Measurements from ENCODE around the gene SLC7A6. TPM values are rescaled to one million over a fixed set of nuclear protein-coding genes. Genes with fewer than 3 reads are reported as not detected.
A peak's percentile ranks its signal among the peaks of the same experiment; 100 is the strongest.

Gene SLC7A6
- total RNA-seq, 1 experiment from 2014 or later = 83.2 TPM

DNA sequence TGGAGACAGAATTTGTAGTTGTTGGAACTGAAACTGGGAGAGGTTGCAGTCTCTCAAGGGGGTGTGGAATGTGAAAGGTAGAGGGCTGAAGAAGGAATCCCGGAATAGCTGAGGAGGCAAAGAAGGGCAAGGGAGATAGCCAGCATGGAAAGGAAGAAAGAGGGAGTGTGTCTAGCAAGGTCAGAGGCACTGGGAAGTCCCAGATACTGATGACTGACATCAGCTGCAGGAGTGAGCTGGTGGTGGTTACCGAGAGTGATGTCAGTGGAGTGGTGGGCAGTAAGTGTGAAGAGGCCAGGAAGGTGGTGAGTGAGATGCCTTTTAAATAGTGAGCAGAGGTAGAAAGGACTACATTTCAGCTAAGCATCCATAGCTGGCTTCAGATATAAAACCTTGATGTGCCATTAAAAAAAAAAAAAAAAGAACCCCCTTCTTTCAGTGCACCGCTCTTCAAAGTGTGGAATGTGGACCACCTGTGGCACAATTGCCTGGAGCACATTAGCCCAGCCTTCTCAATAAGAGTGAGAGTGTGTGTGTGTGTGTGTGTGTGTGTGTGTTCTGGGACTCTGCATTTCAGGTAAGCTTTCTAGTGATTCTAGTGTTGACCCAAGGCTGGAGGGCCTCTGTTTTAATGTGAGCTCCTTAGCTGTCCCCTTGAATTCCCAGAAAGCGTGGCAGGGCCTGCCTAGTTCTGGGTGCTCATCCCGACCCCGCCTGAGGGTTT lies 55.0 kb downstream of the SLC7A6 start:
- no peak overlapping the region for H3K27ac ChIP-seq (ENCODE audit: low read length)
- H2AFZ ChIP-seq (ENCODE audit: low read length) = no peak overlapping the region
- H3K4me1 ChIP-seq (ENCODE audit: low read length) = no peaks in the 10 kb centered on the region
- H3K9me3 ChIP-seq (ENCODE audit: low read length) = no peaks in the 10 kb centered on the region
- DNase-seq = no peak
- peaks cover 16% of the 10 kb centered on the region for H3K79me2 ChIP-seq (ENCODE audit: low read length)
- no peaks in the 10 kb centered on the region for H3K27me3 ChIP-seq (ENCODE audit: low read length)
- peaks cover 11% of the 10 kb centered on the region for H3K36me3 ChIP-seq (ENCODE audit: insufficient read depth, low read length)
- H4K20me1 ChIP-seq (ENCODE audit: insufficient read depth, low read depth, low read length) = no peaks in the 10 kb centered on the region
- H3K4me3 ChIP-seq (ENCODE audit: low read length) = no peak overlapping the region
- H3K4me2 ChIP-seq (ENCODE audit: low read depth, low read length, poor library complexity, severe bottlenecking) = no peak overlapping the region
- H3K9me2 ChIP-seq (replicated peaks; ENCODE audit: insufficient read depth, low read length) = no peaks in the 10 kb centered on the region
- H3K9ac ChIP-seq (ENCODE audit: low read length) = no peak overlapping the region

DNA sequence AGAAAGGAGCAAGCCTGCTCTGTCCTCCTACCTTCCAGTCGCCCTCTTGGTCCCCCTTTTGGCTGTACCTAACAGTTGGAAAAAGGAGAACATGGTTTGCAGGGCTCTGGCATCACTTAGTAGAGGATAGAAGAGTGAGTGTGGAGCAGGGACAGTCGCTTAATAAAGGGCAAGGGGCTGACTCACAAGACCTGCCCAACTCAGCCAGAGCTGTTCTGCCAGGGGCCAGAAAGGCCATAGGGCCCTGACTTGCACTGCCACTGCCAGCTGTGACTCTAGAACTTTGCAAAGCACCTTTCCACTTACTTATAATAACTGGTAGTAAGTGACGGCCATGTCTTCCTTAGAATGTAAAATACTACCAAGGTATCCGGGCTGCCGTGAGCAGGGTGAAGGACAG lies 60.0 kb downstream of the SLC7A6 start:
- Histone ChIP-seq H3K36me3 (ENCODE audit: insufficient read depth, low read length) (peaks cover 13% of the 10 kb centered on the region; the same call in 1 of the 2 replicates), H3K9ac (ENCODE audit: low read length) (no peak overlapping the region), H3K4me3 (ENCODE audit: low read length) (no peak overlapping the region), H3K79me2 (ENCODE audit: low read length) (no peaks in the 10 kb centered on the region), H3K4me1 (ENCODE audit: low read length) (no peaks in the 10 kb centered on the region), H3K27me3 (ENCODE audit: low read length) (no peaks in the 10 kb centered on the region), H2AFZ (ENCODE audit: low read length) (no peak overlapping the region), H3K9me3 (ENCODE audit: low read length) (no peaks in the 10 kb centered on the region), H3K27ac (ENCODE audit: low read length) (no peak overlapping the region), H3K9me2 (replicated peaks; ENCODE audit: insufficient read depth, low read length) (no peaks in the 10 kb centered on the region), H4K20me1 (ENCODE audit: insufficient read depth, low read depth, low read length) (no peaks in the 10 kb centered on the region), H3K4me2 (ENCODE audit: low read depth, low read length, poor library complexity, severe bottlenecking) (no peak overlapping the region)
- no peak for DNase-seq

DNA sequence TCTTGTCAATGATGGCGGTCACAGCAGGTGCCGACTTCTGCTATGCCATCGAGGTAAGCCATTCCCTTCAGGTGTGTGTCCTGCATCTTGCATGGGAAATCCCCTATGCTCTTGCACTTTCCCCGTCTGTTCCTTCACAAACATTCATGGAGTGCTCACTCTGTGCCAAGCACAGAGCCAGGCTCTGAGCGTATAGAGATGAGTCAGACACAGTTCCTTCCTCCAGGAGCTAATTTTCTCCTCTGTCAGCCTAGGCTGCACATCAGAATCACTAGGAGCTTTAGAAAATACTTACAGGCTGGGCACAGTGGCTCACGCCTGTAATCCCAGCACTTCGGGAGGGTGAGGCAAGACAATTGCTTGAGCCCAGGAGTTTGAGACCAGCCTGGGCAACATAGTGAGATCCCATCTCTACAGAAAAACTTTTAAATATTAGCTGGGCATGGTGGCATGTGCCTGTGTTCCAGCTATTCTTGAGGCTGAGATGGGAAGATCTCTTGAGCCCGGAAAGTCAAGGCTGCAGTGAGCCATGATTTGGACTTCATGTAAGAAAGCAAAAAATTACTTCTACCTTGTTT lies 60.5 kb downstream of the SLC7A6 start:
- no peak overlapping the region for H3K9ac ChIP-seq (ENCODE audit: low read length)
- H2AFZ ChIP-seq (ENCODE audit: low read length) = no peak overlapping the region
- no peaks in the 10 kb centered on the region for H3K9me2 ChIP-seq (replicated peaks; ENCODE audit: insufficient read depth, low read length)
- no peak overlapping the region for H3K4me3 ChIP-seq (ENCODE audit: low read length)
- H3K27ac ChIP-seq (ENCODE audit: low read length) = no peak overlapping the region
- DNase-seq = no peak
- H3K27me3 ChIP-seq (ENCODE audit: low read length) = no peaks in the 10 kb centered on the region
- H3K36me3 ChIP-seq (ENCODE audit: insufficient read depth, low read length) = peaks cover 13% of the 10 kb centered on the region; the same call in 1 of the 2 replicates
- H3K4me1 ChIP-seq (ENCODE audit: low read length) = no peaks in the 10 kb centered on the region
- H3K9me3 ChIP-seq (ENCODE audit: low read length) = no peaks in the 10 kb centered on the region
- H3K4me2 ChIP-seq (ENCODE audit: low read depth, low read length, poor library complexity, severe bottlenecking) = no peak overlapping the region
- no peaks in the 10 kb centered on the region for H3K79me2 ChIP-seq (ENCODE audit: low read length)
- H4K20me1 ChIP-seq (ENCODE audit: insufficient read depth, low read depth, low read length) = no peaks in the 10 kb centered on the region

DNA sequence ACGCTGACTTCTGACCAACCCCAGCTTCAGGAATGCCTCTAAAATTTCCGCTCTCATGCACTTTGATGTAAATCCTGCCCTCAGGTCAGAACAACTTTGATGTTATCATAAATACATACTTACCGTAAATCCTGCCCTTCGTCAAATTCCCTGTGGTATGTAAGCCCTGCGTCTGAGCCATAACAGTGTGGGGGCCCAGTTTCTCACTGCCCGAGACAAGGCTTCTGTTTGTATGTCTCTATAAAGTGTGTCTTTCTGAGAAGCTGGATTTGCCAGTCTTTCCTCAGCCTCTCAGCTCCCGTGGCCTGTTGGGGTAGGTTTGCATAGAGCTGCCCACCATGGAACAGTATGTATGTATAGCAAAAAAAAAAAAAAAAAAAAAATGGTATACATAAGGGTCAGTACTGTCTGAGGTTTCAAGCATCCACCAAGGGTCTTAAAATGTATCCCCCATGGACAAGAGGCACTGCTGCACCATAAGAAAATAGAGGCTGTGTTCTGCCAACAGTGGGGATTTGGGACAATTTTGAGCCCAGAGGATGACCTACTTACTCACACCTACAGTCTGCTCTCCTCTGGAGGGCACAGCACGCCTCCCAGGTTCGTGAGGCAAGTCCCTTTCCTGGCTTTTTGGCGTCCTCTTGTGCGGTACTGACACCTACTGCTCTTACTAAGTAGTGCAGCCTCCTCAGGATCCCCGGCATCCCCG lies 64.0 kb downstream of the SLC7A6 start:
- Histone ChIP-seq H3K4me3 (ENCODE audit: low read length) (no peak overlapping the region), H3K9me2 (replicated peaks; ENCODE audit: insufficient read depth, low read length) (no peaks in the 10 kb centered on the region), H2AFZ (ENCODE audit: low read length) (no peak overlapping the region), H3K79me2 (ENCODE audit: low read length) (no peaks in the 10 kb centered on the region), H3K27me3 (ENCODE audit: low read length) (no peaks in the 10 kb centered on the region), H3K4me2 (ENCODE audit: low read depth, low read length, poor library complexity, severe bottlenecking) (no peak overlapping the region), H3K9me3 (ENCODE audit: low read length) (no peaks in the 10 kb centered on the region), H3K9ac (ENCODE audit: low read length) (no peak overlapping the region), H3K27ac (ENCODE audit: low read length) (no peak overlapping the region), H3K36me3 (ENCODE audit: insufficient read depth, low read length) (peaks cover 31% of the 10 kb centered on the region), H4K20me1 (ENCODE audit: insufficient read depth, low read depth, low read length) (no peaks in the 10 kb centered on the region), H3K4me1 (ENCODE audit: low read length) (peaks cover 3% of the 10 kb centered on the region; the same call in 1 of the 2 replicates)
- DNase-seq = peak; percentile 93

DNA sequence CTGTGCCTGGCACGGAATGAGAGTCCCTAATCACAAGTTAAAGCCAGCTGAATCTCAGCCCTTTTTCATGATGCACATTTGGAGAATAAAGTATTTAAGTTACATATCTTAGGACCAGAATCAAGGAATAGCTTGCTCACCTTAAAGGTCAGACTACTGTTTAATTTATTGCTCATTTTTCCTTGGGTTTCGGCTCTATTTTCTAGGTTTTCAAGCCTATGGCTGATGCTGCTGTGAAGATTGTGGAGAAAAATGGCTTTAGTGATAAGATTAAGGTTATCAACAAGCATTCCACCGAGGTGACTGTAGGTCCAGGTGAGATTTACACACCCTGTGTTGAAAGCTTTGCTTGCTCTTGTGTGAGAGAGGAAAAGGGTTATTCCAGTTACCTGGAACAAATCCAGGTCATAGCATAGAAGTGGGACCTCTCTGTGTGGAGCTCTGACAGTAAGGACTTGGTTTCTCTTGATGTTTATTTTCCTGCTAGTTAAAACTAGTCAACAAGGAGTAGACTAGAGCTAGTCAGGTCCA lies 64.6 kb downstream of the SLC7A6 start:
- peaks cover 3% of the 10 kb centered on the region; the same call in 1 of the 2 replicates for H3K4me1 ChIP-seq (ENCODE audit: low read length)
- peaks cover 31% of the 10 kb centered on the region for H3K36me3 ChIP-seq (ENCODE audit: insufficient read depth, low read length)
- H3K4me2 ChIP-seq (ENCODE audit: low read depth, low read length, poor library complexity, severe bottlenecking) = no peak overlapping the region
- no peaks in the 10 kb centered on the region for H3K9me2 ChIP-seq (replicated peaks; ENCODE audit: insufficient read depth, low read length)
- H3K79me2 ChIP-seq (ENCODE audit: low read length) = no peaks in the 10 kb centered on the region
- no peak for DNase-seq
- no peak overlapping the region for H2AFZ ChIP-seq (ENCODE audit: low read length)
- H3K9ac ChIP-seq (ENCODE audit: low read length) = no peak overlapping the region
- H3K27me3 ChIP-seq (ENCODE audit: low read length) = no peaks in the 10 kb centered on the region
- no peak overlapping the region for H3K27ac ChIP-seq (ENCODE audit: low read length)
- H3K4me3 ChIP-seq (ENCODE audit: low read length) = no peak overlapping the region
- H4K20me1 ChIP-seq (ENCODE audit: insufficient read depth, low read depth, low read length) = no peaks in the 10 kb centered on the region
- H3K9me3 ChIP-seq (ENCODE audit: low read length) = no peaks in the 10 kb centered on the region

DNA sequence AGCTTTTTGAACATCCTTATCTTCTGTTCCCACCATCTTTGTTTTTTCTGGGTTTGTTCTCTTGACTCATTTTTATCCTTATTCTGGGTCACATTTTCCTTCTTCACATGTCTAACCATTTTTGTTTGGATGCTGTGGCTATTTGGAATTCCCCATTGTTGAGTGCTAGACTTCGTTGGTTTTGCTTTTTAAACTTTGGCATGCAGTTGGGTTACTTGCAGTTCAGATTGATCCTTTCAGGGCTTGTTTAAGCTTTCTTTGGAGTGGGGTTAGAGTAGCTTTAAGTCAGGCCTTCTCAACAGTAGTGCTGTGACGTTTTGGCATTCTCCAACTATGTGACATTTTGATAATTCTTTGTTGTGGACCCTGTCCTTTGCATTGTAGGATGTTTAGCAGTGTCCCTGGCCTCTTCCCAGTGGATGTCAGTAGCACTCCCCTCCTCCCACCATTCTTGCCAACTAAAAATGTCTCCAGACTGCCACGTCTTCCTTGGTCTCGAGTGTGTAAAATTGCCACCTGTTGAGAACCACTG lies 67.6 kb downstream of the SLC7A6 start:
- H3K4me3 ChIP-seq (ENCODE audit: low read length) = no peak overlapping the region
- H3K9ac ChIP-seq (ENCODE audit: low read length) = no peak overlapping the region
- no peak overlapping the region for H3K4me2 ChIP-seq (ENCODE audit: low read depth, low read length, poor library complexity, severe bottlenecking)

DNA sequence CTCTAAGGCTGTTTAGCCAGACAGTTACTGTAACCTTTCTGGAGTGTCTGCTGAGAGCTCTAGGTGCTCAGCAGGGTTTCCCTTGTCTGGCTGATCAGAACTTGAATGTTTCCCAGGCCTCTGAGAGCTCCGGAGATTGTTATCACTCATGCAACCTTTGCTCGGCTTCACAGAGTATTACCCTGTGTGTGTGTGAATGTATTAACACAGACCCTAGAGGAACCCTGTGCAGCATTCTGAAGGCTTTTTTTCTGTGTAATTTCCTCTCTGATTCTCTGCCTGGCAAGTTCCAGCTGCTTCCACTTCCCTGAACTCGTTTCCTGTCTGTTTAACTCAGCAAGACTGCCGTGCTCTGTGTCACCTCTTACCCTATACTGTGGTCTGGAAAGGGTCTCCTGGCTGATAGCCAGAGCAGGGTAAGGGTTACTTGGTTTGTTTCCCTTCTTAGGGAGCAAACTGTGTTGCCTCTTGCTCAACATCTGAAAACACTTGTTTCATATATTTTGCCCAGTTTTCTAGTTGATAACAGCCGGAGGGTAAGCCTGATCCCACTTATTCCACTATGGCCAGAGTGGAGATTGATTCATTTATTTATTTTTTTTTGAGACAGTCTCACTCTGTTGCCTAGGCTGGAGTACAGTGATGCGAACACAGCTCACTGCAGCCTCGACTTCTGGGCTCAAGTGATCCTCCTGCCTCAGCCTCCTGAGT lies 68.2 kb downstream of the SLC7A6 start:
- no peaks in the 10 kb centered on the region for H3K27me3 ChIP-seq (ENCODE audit: low read length)
- H3K9ac ChIP-seq (ENCODE audit: low read length) = no peak overlapping the region
- no peaks in the 10 kb centered on the region for H3K9me3 ChIP-seq (ENCODE audit: low read length)
- no peaks in the 10 kb centered on the region for H4K20me1 ChIP-seq (ENCODE audit: insufficient read depth, low read depth, low read length)
- peaks cover 3% of the 10 kb centered on the region; the same call in 1 of the 2 replicates for H3K4me1 ChIP-seq (ENCODE audit: low read length)
- H3K4me3 ChIP-seq (ENCODE audit: low read length) = no peak overlapping the region
- H2AFZ ChIP-seq (ENCODE audit: low read length) = no peak overlapping the region
- no peak overlapping the region for H3K4me2 ChIP-seq (ENCODE audit: low read depth, low read length, poor library complexity, severe bottlenecking)
- no peaks in the 10 kb centered on the region for H3K79me2 ChIP-seq (ENCODE audit: low read length)
- no peak for DNase-seq
- H3K36me3 ChIP-seq (ENCODE audit: insufficient read depth, low read length) = peaks cover 28% of the 10 kb centered on the region
- H3K9me2 ChIP-seq (replicated peaks; ENCODE audit: insufficient read depth, low read length) = no peaks in the 10 kb centered on the region
- H3K27ac ChIP-seq (ENCODE audit: low read length) = no peak overlapping the region

More for the DNA sequence above, 67.6 kb downstream of the SLC7A6 start:
- Histone ChIP-seq H4K20me1 (ENCODE audit: insufficient read depth, low read depth, low read length) (no peaks in the 10 kb centered on the region), H3K79me2 (ENCODE audit: low read length) (no peaks in the 10 kb centered on the region), H3K9me3 (ENCODE audit: low read length) (no peaks in the 10 kb centered on the region), H3K27me3 (ENCODE audit: low read length) (no peaks in the 10 kb centered on the region), H3K27ac (ENCODE audit: low read length) (no peak overlapping the region), H3K36me3 (ENCODE audit: insufficient read depth, low read length) (peaks cover 31% of the 10 kb centered on the region), H2AFZ (ENCODE audit: low read length) (no peak overlapping the region), H3K4me1 (ENCODE audit: low read length) (peaks cover 3% of the 10 kb centered on the region; the same call in 1 of the 2 replicates), H3K9me2 (replicated peaks; ENCODE audit: insufficient read depth, low read length) (no peaks in the 10 kb centered on the region)
- no peak for DNase-seq

All from Karpas-422 (cell line).